Upper lobe of left lung (tissue), 4 donors: ENCODE data around the gene B3GNT9.

Experiments
- CTCF ChIP-seq, 6 experiments: fragments of 450-650 bp in 4 of 6; fragments of 200-600 bp in 2 of 6; sonication (generic) in 2 of 6; IDR thresholded peaks; one replicate each; pipeline ENCODE4 v1.5.1; 2016 to 2019; ENCODE audit warnings: antibody characterized with exemption in 6 of 6
- EP300 ChIP-seq, 4 donors: sonication (generic); formaldehyde crosslinking; IDR thresholded peaks; one replicate each; pipeline ENCODE4 v1.5.1; 2017; ENCODE audit warnings: antibody characterized with exemption in 4 of 4, control low read depth in 2 of 4
- POLR2A ChIP-seq, 4 donors: fragments of 450-650 bp; IDR thresholded peaks; one replicate each; pipeline ENCODE4 v1.5.1; 2016 to 2017; ENCODE audit warnings: antibody characterized with exemption in 4 of 4, mild to moderate bottlenecking in 2 of 4
- POLR2AphosphoS5 ChIP-seq, 2 donors: sonication (generic); formaldehyde crosslinking; IDR thresholded peaks; one replicate each; pipeline ENCODE4 v1.5.1; 2017; ENCODE audit warnings: antibody characterized with exemption in 2 of 2

- TF ChIP-seq CTCF (IDR thresholded peaks at IDR 0.05) (no peak), POLR2A (IDR thresholded peaks at IDR 0.05) (no peak), POLR2AphosphoS5 (IDR thresholded peaks at IDR 0.05) (no peak), EP300 (IDR thresholded peaks at IDR 0.05) (no peak)
Observed at GRCh38 chr16:67174706-67175231, 24.0 kb upstream of the B3GNT9 start.
